HCT116 (cell line): ENCODE results near the gene VPS33A. TPM values are rescaled to one million over a fixed set of nuclear protein-coding genes. Genes with fewer than 3 reads are reported as not detected.

Experiments
- ATAC-seq: fragments of 200-7000 bp; cut with Tn5 transposase; 2 replicates; pipeline ENCODE4 v1.9.1; 2020; ENCODE audit warnings: mild to moderate bottlenecking, moderate library complexity
- BruUV-seq: library from RNA; stranded (reverse); fragments of 400-500 nt; replicated peaks from 2 replicates; lab custom pipeline; 2021; lab: Mats Ljungman, UMichigan
- CTCF ChIA-PET: fragments of 300-600 bp; sonication (Branson Sonifier 250); formaldehyde crosslinking; loops from one replicate; lab custom pipeline; 2021; ENCODE audit warnings: antibody characterized with exemption; lab: Charles Lee
- POLR2A ChIA-PET: fragments of 300-600, 350-600 bp; sonication (Branson Sonifier 250); formaldehyde crosslinking; loops from one replicate; lab custom pipeline; 2021; ENCODE audit warnings: antibody characterized with exemption; lab: Charles Lee
- RAD21 ChIA-PET, 2 experiments: fragments of 300-600 bp; sonication (Branson Sonifier 250); formaldehyde crosslinking; loops; one replicate each; lab custom pipeline; 2023; ENCODE audit warnings: low total read pairs in 2 of 2; ENCODE audit not compliant: uncharacterized antibody in 2 of 2, unreplicated experiment in 2 of 2, low non-redundant PET in 1 of 2; lab: Charles Lee
- DNase-seq: peaks from one replicate; pipeline ENCODE4 v3.0.0-alpha.2; 2010; ENCODE audit warnings: low read depth, low spot score
- H2AFZ ChIP-seq: fragments of 200-600 bp; shearing (Covaris generic), sonication (generic); 2 replicates; pipeline ENCODE4 v1.6.1; 2017; ENCODE audit warnings: low read depth, mixed run types, mixed read lengths, antibody characterized with exemption, low read length; ENCODE audit not compliant: poor library complexity, severe bottlenecking
- H3K27ac ChIP-seq: 2 replicates; pipeline ENCODE4 v1.5.1; 2012; ENCODE audit warnings: low read depth, low read length
- H3K27me3 ChIP-seq: fragments of 200-600 bp; sonication (generic); 2 replicates; pipeline ENCODE4 v1.6.1; 2016; ENCODE audit warnings: mixed run types, low read length, mixed read lengths; ENCODE audit not compliant: insufficient read depth
- H3K36me3 ChIP-seq, 2 experiments: fragments of 200-500 bp in 1 of 2; fragments of 200-600 bp in 1 of 2; sonication (Bioruptor generic) in 1 of 2; sonication (generic) in 1 of 2; 2 replicates each; pipeline versions ENCODE4 v1.5.1 to v1.6.1; 2014 to 2016; ENCODE audit warnings: low read length in 2 of 2, inconsistent platforms in 1 of 2, mixed read lengths in 1 of 2, mixed run types in 1 of 2; ENCODE audit not compliant: insufficient read depth in 2 of 2, control insufficient read depth in 1 of 2
- H3K4me1 ChIP-seq, 2 experiments: fragments of 200-600 bp in 1 of 2; sonication (generic) in 1 of 2; 2 replicates each; pipeline versions ENCODE4 v1.5.1 to v1.6.1; 2012 to 2017; ENCODE audit warnings: low read length in 2 of 2, inconsistent platforms in 1 of 2, mild to moderate bottlenecking in 1 of 2, mixed read lengths in 1 of 2, mixed run types in 1 of 2, moderate library complexity in 1 of 2; ENCODE audit not compliant: insufficient read depth in 2 of 2, control insufficient read depth in 1 of 2
- H3K4me2 ChIP-seq: fragments of 200-600 bp; sonication (generic); 2 replicates; pipeline ENCODE4 v1.6.1; 2017; ENCODE audit warnings: mixed run types, low read length, mixed read lengths
- H3K4me3 ChIP-seq, 2 experiments: fragments of 200-600 bp in 1 of 2; sonication (generic) in 1 of 2; replicated peaks in 1 of 2; 2 replicates each; pipeline ENCODE4 v1.5.1; 2011 to 2016; ENCODE audit warnings: low read length in 2 of 2, control low read depth in 1 of 2, low read depth in 1 of 2, mild to moderate bottlenecking in 1 of 2, mixed read lengths in 1 of 2, mixed run types in 1 of 2
- H3K79me2 ChIP-seq: fragments of 200-600 bp; sonication (generic); 2 replicates; pipeline ENCODE4 v1.6.1; 2017; ENCODE audit warnings: mild to moderate bottlenecking, mixed run types, low read length, moderate library complexity, mixed read lengths; ENCODE audit not compliant: insufficient read depth
- H3K9ac ChIP-seq: fragments of 200-600 bp; sonication (generic); 2 replicates; pipeline ENCODE4 v1.6.1; 2016; ENCODE audit warnings: low read length, mixed read lengths
- H3K9me2 ChIP-seq: fragments of 200-600 bp; sonication (generic), shearing (Covaris generic); 2 replicates; pipeline ENCODE4 v1.6.1; 2017; ENCODE audit warnings: mixed run types, mild to moderate bottlenecking, moderate library complexity; ENCODE audit not compliant: insufficient read depth
- H3K9me3 ChIP-seq, 2 experiments: fragments of 200-500 bp in 1 of 2; fragments of 200-600 bp in 1 of 2; sonication (Bioruptor generic) in 1 of 2; sonication (generic) in 1 of 2; 2 replicates each; pipeline ENCODE4 v1.6.1; 2014 to 2017; ENCODE audit warnings: low read length in 2 of 2, mixed read lengths in 2 of 2, inconsistent platforms in 1 of 2, low read depth in 1 of 2, mild to moderate bottlenecking in 1 of 2, mixed run types in 1 of 2, moderate library complexity in 1 of 2; ENCODE audit not compliant: control insufficient read depth in 1 of 2, insufficient read depth in 1 of 2
- H4K20me1 ChIP-seq: fragments of 200-600 bp; sonication (generic), shearing (Covaris generic); 2 replicates; pipeline ENCODE4 v1.6.1; 2017; ENCODE audit warnings: mixed run types, mild to moderate bottlenecking, moderate library complexity; ENCODE audit not compliant: insufficient read depth
- CBX3 ChIP-seq: IDR thresholded peaks from 2 replicates; pipeline ENCODE4 v1.6.1; 2012; ENCODE audit warnings: low read depth
- CEBPB ChIP-seq: IDR thresholded peaks from 2 replicates; pipeline ENCODE4 v1.6.1; 2012; ENCODE audit warnings: low read depth
- EZH2 ChIP-seq: fragments of 200-600 bp; sonication (generic); IDR thresholded peaks from 2 replicates; pipeline ENCODE4 v1.6.1; 2017; ENCODE audit warnings: antibody characterized with exemption, mixed run types
- EZH2phosphoT487 ChIP-seq: fragments of 200-600 bp; IDR thresholded peaks from 2 replicates; pipeline ENCODE4 v1.6.1; 2018; ENCODE audit warnings: antibody characterized with exemption, borderline replicate concordance
- FOSL1 ChIP-seq: IDR thresholded peaks from 2 replicates; pipeline ENCODE4 v1.6.1; 2012; ENCODE audit warnings: low read depth
- JUND ChIP-seq: IDR thresholded peaks from 2 replicates; pipeline ENCODE4 v1.6.1; 2012
- POLR2A ChIP-seq: IDR thresholded peaks from 2 replicates; pipeline ENCODE4 v1.7.0; 2011; ENCODE audit warnings: borderline replicate concordance; ENCODE audit not compliant: insufficient read depth, insufficient read length; ENCODE audit errors: extremely low read depth
- SIN3A ChIP-seq: IDR thresholded peaks from 2 replicates; pipeline ENCODE4 v1.6.1; 2012; ENCODE audit warnings: low read depth
- ZFX ChIP-seq: fragments of 450-650 bp; IDR thresholded peaks from 2 replicates; pipeline ENCODE4 v1.6.1; 2017
- ZNF274 ChIP-seq: fragments of 200-500 bp; sonication (Bioruptor generic); IDR thresholded peaks from 2 replicates; pipeline ENCODE4 v1.6.1; 2014; ENCODE audit warnings: mild to moderate bottlenecking, low read depth, low read length, inconsistent platforms
- intact Hi-C: fragments of 100-400 bp; cut with micrococcal nuclease; formaldehyde crosslinking; loops from 2 replicates; pipeline ENCODE4 v1.10.0; 2022
- total RNA-seq: library from RNA; stranded (reverse); gene quantifications from one replicate; pipeline ENCODE4 v1.2.1, GENCODE V29; 2021; ENCODE audit not compliant: unreplicated experiment
- TF ChIP-seq, protein P1 (sequence below): IDR thresholded peaks from 2 replicates; pipeline ENCODE4 v1.6.1; 2012
- TF ChIP-seq, protein P2 (sequence below): IDR thresholded peaks from 2 replicates; pipeline ENCODE4 v1.6.1; 2011; ENCODE audit warnings: mild to moderate bottlenecking, low read length, moderate library complexity; ENCODE audit not compliant: insufficient replicate concordance; ENCODE audit errors: extremely low read depth
- TF ChIP-seq, protein P3 (sequence below): IDR thresholded peaks from 2 replicates; pipeline ENCODE4 v1.6.1; 2012; ENCODE audit warnings: low read depth

VPS33A gene
- total RNA-seq, 1 experiment from 2014 or later, result 19.4 TPM

DNA sequence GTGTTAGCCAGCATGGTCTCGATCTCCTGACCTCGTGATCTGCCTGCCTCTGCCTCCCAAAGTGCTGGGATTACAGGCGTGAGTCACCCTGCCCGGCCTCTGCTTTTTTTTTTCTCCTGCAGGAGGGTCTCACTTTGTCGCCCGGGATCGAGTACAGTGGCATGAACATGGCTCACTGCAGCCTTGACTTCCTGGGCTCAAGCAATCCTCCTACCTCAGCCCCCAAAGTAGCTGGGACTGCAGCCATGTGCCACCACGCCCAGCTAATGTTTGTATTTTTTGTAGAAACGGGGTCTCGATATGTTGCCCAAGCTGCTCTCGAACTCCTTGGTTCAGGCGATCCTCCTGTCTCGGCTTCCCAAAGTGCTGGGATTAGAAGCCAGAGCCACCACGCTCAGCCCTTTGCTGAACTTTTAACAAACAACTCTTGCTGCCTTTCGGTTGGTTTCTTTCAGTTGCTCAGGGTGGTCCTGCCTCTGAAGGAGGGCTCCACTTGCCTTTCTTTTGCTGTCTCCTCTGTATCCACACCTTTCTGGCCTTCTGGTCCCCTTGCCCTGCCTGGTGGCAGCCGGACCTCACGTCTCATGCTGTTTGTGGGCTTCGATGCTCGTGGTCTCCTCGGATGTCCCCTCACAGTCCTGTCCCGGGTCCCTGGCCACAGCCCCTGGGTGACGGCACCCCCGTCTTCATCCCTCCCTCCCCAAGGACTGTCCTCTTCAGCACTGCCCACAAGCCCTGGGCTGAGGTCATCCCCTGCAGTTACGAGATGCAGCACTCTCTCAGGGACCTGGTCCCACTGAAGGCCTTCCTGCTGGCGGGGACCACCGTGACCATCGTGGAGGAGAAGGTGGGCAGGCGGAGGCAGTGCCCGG, 66.6 kb downstream of the VPS33A start:
- no peak overlapping the region for H2AFZ ChIP-seq
- peaks cover 2 to 21% of the 10 kb centered on the region in 2 experiments; a peak in 3 of 4 replicates for H3K4me1 ChIP-seq
- H3K9me2 ChIP-seq, result no peaks in the 10 kb centered on the region
- intact Hi-C loops, result no loop called here
- no peak overlapping the region for H3K4me3 ChIP-seq
- ATAC-seq (no peak), DNase-seq (no peak)
- H3K27me3 ChIP-seq, result no peaks in the 10 kb centered on the region
- no peak for TF ChIP-seq ZNF274
- TF ChIP-seq ZFX, result no peak
- TF ChIP-seq SIN3A, result no peak
- TF ChIP-seq JUND, result no peak
- no peak for TF ChIP-seq FOSL1
- no peak for TF ChIP-seq POLR2A
- TF ChIP-seq EZH2, result no peak
- TF ChIP-seq EZH2phosphoT487, result no peak
- TF ChIP-seq, protein P1, sequence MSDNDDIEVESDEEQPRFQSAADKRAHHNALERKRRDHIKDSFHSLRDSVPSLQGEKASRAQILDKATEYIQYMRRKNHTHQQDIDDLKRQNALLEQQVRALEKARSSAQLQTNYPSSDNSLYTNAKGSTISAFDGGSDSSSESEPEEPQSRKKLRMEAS, result no peak
- TF ChIP-seq CEBPB, result no peak
- TF ChIP-seq CBX3, result no peak
- no TSS peak for BruUV-seq
- no peak overlapping the region for H3K9ac ChIP-seq
- ChIA-PET CTCF (interaction anchor here (0.5 kb wide), 1 partner anchor 67 kb away, joined by 4 read pairs; no protein-coding TSS in a partner anchor), RAD21 (no interaction called here), POLR2A (no interaction called here)
- no peaks in the 10 kb centered on the region for H3K36me3 ChIP-seq
- no peak overlapping the region for H3K27ac ChIP-seq
- peaks cover 0 to 10% of the 10 kb centered on the region in 2 experiments; a peak in 2 of 4 replicates for H3K9me3 ChIP-seq
- no peaks in the 10 kb centered on the region for H3K79me2 ChIP-seq
- no peaks in the 10 kb centered on the region for H4K20me1 ChIP-seq
- H3K4me2 ChIP-seq, result no peak overlapping the region

DNA sequence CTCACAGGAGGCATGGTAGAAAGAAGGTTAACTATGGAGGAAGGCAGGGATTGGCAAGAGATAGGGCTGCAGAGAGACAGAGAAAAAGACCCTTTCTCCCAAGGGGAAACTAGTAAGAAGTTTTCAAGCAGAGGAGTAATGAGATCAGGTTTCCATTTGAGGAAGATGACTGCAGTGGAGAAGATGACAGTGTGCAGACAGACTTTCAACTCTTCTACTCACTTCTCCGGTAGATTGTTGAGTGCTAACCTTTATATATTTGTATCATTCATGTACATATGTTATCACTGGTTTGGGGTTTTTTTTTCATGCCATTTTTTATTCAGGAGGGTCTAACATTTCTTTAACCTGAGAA, 68.7 kb downstream of the VPS33A start:
- no peaks in the 10 kb centered on the region for H4K20me1 ChIP-seq
- H3K27ac ChIP-seq, result no peak overlapping the region
- H3K27me3 ChIP-seq, result no peaks in the 10 kb centered on the region
- no peaks in the 10 kb centered on the region for H3K79me2 ChIP-seq
- peaks cover 0 to 2% of the 10 kb centered on the region in 2 experiments; a peak in 1 of 4 replicates for H3K4me1 ChIP-seq
- BruUV-seq, result no TSS peak
- POLR2A ChIA-PET, result no interaction called here
- no peaks in the 10 kb centered on the region for H3K36me3 ChIP-seq
- DNase-seq (no peak), ATAC-seq (no peak)
- CTCF ChIA-PET, result no interaction called here
- no peak overlapping the region for H3K4me2 ChIP-seq
- H2AFZ ChIP-seq, result no peak overlapping the region
- intact Hi-C loops, result no loop called here
- H3K9me3 ChIP-seq, result peaks cover 0 to 10% of the 10 kb centered on the region in 2 experiments; a peak in 2 of 4 replicates
- H3K9ac ChIP-seq, result no peak overlapping the region
- H3K4me3 ChIP-seq, result no peak overlapping the region
- no peaks in the 10 kb centered on the region for H3K9me2 ChIP-seq
- RAD21 ChIA-PET, result no interaction called here
- TF ChIP-seq, protein P2, sequence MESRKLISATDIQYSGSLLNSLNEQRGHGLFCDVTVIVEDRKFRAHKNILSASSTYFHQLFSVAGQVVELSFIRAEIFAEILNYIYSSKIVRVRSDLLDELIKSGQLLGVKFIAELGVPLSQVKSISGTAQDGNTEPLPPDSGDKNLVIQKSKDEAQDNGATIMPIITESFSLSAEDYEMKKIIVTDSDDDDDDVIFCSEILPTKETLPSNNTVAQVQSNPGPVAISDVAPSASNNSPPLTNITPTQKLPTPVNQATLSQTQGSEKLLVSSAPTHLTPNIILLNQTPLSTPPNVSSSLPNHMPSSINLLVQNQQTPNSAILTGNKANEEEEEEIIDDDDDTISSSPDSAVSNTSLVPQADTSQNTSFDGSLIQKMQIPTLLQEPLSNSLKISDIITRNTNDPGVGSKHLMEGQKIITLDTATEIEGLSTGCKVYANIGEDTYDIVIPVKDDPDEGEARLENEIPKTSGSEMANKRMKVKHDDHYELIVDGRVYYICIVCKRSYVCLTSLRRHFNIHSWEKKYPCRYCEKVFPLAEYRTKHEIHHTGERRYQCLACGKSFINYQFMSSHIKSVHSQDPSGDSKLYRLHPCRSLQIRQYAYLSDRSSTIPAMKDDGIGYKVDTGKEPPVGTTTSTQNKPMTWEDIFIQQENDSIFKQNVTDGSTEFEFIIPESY, result no peak
- TF ChIP-seq, protein P3, sequence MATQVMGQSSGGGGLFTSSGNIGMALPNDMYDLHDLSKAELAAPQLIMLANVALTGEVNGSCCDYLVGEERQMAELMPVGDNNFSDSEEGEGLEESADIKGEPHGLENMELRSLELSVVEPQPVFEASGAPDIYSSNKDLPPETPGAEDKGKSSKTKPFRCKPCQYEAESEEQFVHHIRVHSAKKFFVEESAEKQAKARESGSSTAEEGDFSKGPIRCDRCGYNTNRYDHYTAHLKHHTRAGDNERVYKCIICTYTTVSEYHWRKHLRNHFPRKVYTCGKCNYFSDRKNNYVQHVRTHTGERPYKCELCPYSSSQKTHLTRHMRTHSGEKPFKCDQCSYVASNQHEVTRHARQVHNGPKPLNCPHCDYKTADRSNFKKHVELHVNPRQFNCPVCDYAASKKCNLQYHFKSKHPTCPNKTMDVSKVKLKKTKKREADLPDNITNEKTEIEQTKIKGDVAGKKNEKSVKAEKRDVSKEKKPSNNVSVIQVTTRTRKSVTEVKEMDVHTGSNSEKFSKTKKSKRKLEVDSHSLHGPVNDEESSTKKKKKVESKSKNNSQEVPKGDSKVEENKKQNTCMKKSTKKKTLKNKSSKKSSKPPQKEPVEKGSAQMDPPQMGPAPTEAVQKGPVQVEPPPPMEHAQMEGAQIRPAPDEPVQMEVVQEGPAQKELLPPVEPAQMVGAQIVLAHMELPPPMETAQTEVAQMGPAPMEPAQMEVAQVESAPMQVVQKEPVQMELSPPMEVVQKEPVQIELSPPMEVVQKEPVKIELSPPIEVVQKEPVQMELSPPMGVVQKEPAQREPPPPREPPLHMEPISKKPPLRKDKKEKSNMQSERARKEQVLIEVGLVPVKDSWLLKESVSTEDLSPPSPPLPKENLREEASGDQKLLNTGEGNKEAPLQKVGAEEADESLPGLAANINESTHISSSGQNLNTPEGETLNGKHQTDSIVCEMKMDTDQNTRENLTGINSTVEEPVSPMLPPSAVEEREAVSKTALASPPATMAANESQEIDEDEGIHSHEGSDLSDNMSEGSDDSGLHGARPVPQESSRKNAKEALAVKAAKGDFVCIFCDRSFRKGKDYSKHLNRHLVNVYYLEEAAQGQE, result no peak
